Epithelial cell of proximal tubule (primary cell): ENCODE data around the gene CELF5. TPM values are rescaled to one million over a fixed set of nuclear protein-coding genes. Genes with fewer than 3 reads are reported as not detected.

Experiments used
- DNase-seq: peaks from one replicate; pipeline ENCODE4 v3.0.0-alpha.2; 2011; ENCODE audit warnings: low read depth
- H3K4me3 ChIP-seq: 2 replicates; pipeline ENCODE4 v1.5.1; 2011; ENCODE audit warnings: low read depth, mild to moderate bottlenecking, low read length
- CTCF ChIP-seq: conservative IDR thresholded peaks from 2 replicates; pipeline ENCODE4 v1.5.1; 2012; ENCODE audit warnings: low read depth, mild to moderate bottlenecking, low read length
- total RNA-seq: library from RNA; depleted of rRNA; stranded (reverse); fragments of >200 nt; gene quantifications from 2 replicates; pipeline ENCODE4 v1.2.3, GENCODE V29; 2015

Gene CELF5
- total RNA-seq: not detected in 2 replicates

GRCh38 chr19:3224346-3225168 lies at the start of gene CELF5:
CELF5 (plus strand) TSS chr19:3224661; CDS start chr19:3224740, 79 bp downstream.
- TF ChIP-seq CTCF: peak; percentile 23
- no peak within 1 kb of the TSS for H3K4me3 ChIP-seq
- DNase-seq: no peak

GRCh38 chr19:3175781-3176714 lies 48.4 kb upstream of the CELF5 start:
- no peak overlapping the region for H3K4me3 ChIP-seq
- no peak for TF ChIP-seq CTCF
- peak; percentile 42 for DNase-seq

- TF ChIP-seq CTCF: no peak
- no peak overlapping the region for H3K4me3 ChIP-seq
- DNase-seq: no peak
These were observed 47.6 kb upstream of the CELF5 start for GRCh38 chr19:3176715-3177501.

GRCh38 chr19:3178377-3178972 lies 46.0 kb upstream of the CELF5 start, which contains the start of gene S1PR4:
S1PR4 (plus strand) TSS chr19:3178769; CDS start chr19:3178793, 24 bp downstream.
- no peak within 1 kb of the TSS for H3K4me3 ChIP-seq
- no peak for TF ChIP-seq CTCF
- no peak for DNase-seq

GRCh38 chr19:3178973-3179738 lies 45.3 kb upstream of the CELF5 start:
- TF ChIP-seq CTCF: no peak
- H3K4me3 ChIP-seq: no peak overlapping the region
- no peak for DNase-seq
